Stimulated activated CD8-positive, alpha-beta memory T cell treated with anti-CD3 and anti-CD28 coated beads, Interleukin-7, amount 100 ng/mL, for 48 hours (primary cell): ENCODE results near the gene FANCE.
"Not testable (repeated sequence)": the region's sequence is repeated elsewhere in the genome, so short reads cannot be mapped to it uniquely, and the experiment has no call there.

Experiments used
- DNase-seq, 2 donors: peaks; one replicate each; pipeline ENCODE4 v3.0.0-alpha.2; 2020; ENCODE audit warnings: low read depth in 1 of 2; ENCODE audit errors: extremely low read depth in 1 of 2

FANCE gene

GRCh38 chr6:35496036-35496840 is 44.1 kb downstream of the FANCE start:
- no peak for DNase-seq

GRCh38 chr6:35496841-35497570 is 44.9 kb downstream of the FANCE start, which contains the start of gene TEAD3:
TEAD3 (minus strand) TSS chr6:35497079.
- DNase-seq, result peak in 1 of 2 donors; percentile 24

- DNase-seq, result peak in 1 of 2 donors; percentile 28
Observed at GRCh38 chr6:35497571-35498421, 45.7 kb downstream of the FANCE start.

GRCh38 chr6:35498422-35499067 is 46.4 kb downstream of the FANCE start:
- no peak for DNase-seq

GRCh38 chr6:35499372-35499771 is 47.2 kb downstream of the FANCE start:
- no peak for DNase-seq

- no peak for DNase-seq
Observed at GRCh38 chr6:35500782-35501181, 48.6 kb downstream of the FANCE start.

GRCh38 chr6:35501784-35502183 is 49.6 kb downstream of the FANCE start:
- DNase-seq, result no peak

GRCh38 chr6:35503534-35503933 is 51.4 kb downstream of the FANCE start:
- DNase-seq, result no peak

- no peak for DNase-seq
Observed at GRCh38 chr6:35505999-35506412, 53.9 kb downstream of the FANCE start.

- no peak for DNase-seq
Observed at GRCh38 chr6:35506536-35506935, 54.4 kb downstream of the FANCE start.

GRCh38 chr6:35507221-35507620 is 55.1 kb downstream of the FANCE start:
- DNase-seq, result no peak

GRCh38 chr6:35508027-35508426 is 55.9 kb downstream of the FANCE start:
- DNase-seq, result no peak

- no peak for DNase-seq
Observed at GRCh38 chr6:35508542-35508941, 56.4 kb downstream of the FANCE start.

- DNase-seq, result no peak
Observed at GRCh38 chr6:35510916-35511561, 58.9 kb downstream of the FANCE start.

- no peak for DNase-seq
Observed at GRCh38 chr6:35511562-35511941, 59.4 kb downstream of the FANCE start.

GRCh38 chr6:35512006-35512405 is 59.9 kb downstream of the FANCE start:
- DNase-seq, result no peak

GRCh38 chr6:35512740-35513139 is 60.6 kb downstream of the FANCE start, which contains the start of gene TULP1:
TULP1 (minus strand) TSS chr6:35512896; CDS start chr6:35512858, 38 bp downstream.
- DNase-seq, result no peak

- no peak for DNase-seq
Observed at GRCh38 chr6:35514587-35514986, 62.4 kb downstream of the FANCE start.

GRCh38 chr6:35515939-35516338 is 63.8 kb downstream of the FANCE start:
- DNase-seq, result not testable (repeated sequence)
